Spleen (tissue), 11 donors: ENCODE data around the gene TMED7. TPM values are rescaled to one million over a fixed set of nuclear protein-coding genes. Genes with fewer than 3 reads are reported as not detected.

ENCODE experiments used
- DNase-seq: peaks from one replicate; pipeline ENCODE4 v3.0.0-alpha.2; 2020
- H3K27ac ChIP-seq, 8 donors: fragments of 200-600 bp; sonication (generic) in 7 of 8; 1 replicate in 4 of 8; 2 replicates in 4 of 8; pipeline versions ENCODE4 v1.5.0 to v1.8.0; 2016 to 2021; ENCODE audit warnings: inconsistent platforms in 4 of 8, mild to moderate bottlenecking in 4 of 8, moderate library complexity in 1 of 8
- H3K27me3 ChIP-seq, 7 donors: fragments of 200-600 bp; sonication (generic) in 6 of 7; replicated peaks in 1 of 7; 1 replicate in 4 of 7; 2 replicates in 3 of 7; pipeline versions ENCODE4 v1.5.0 to v1.8.0; 2016 to 2021; ENCODE audit warnings: inconsistent platforms in 3 of 7, mild to moderate bottlenecking in 1 of 7
- H3K36me3 ChIP-seq, 6 donors: fragments of 200-600 bp; sonication (generic) in 5 of 6; 1 replicate in 4 of 6; 2 replicates in 2 of 6; pipeline versions ENCODE4 v1.5.0 to v1.8.0; 2016 to 2021; ENCODE audit warnings: inconsistent platforms in 2 of 6
- H3K4me1 ChIP-seq, 6 donors: fragments of 200-600 bp; sonication (generic) in 5 of 6; 1 replicate in 3 of 6; 2 replicates in 3 of 6; pipeline versions ENCODE4 v1.5.0 to v1.8.0; 2016 to 2021; ENCODE audit warnings: inconsistent platforms in 3 of 6
- H3K4me3 ChIP-seq, 8 donors: fragments of 200-600 bp; sonication (generic) in 7 of 8; 1 replicate in 4 of 8; 2 replicates in 4 of 8; pipeline versions ENCODE4 v1.5.0 to v1.8.0; 2016 to 2021; ENCODE audit warnings: inconsistent platforms in 4 of 8, mild to moderate bottlenecking in 4 of 8, moderate library complexity in 2 of 8
- H3K9me3 ChIP-seq, 8 donors: fragments of 200-600 bp; sonication (generic) in 7 of 8; 1 replicate in 4 of 8; 2 replicates in 4 of 8; pipeline versions ENCODE4 v1.5.0 to v1.8.0; 2016 to 2021; ENCODE audit warnings: inconsistent platforms in 4 of 8
- POLR2A ChIP-seq, 3 donors: fragments of 450-650 bp; IDR thresholded peaks; one replicate each; pipeline ENCODE4 v1.5.1; 2017; ENCODE audit warnings: antibody characterized with exemption in 3 of 3, mild to moderate bottlenecking in 1 of 3
- POLR2AphosphoS5 ChIP-seq, 3 donors: sonication (generic); formaldehyde crosslinking; IDR thresholded peaks; one replicate each; pipeline ENCODE4 v1.5.1; 2017; ENCODE audit warnings: antibody characterized with exemption in 3 of 3
- WGBS, 5 donors: extraction: QIAGEN DNeasy Blood & Tissue Kit in 3 of 5; methylation state at CpG; one replicate each; pipeline versions ENCODE4 v1.1.5 to v1.1.7; 2013 to 2018; 5-methylcytosine and 5-hydroxymethylcytosine counted together
- intact Hi-C: fragments of 100-400 bp; cut with DNase I; formaldehyde crosslinking; loops from one replicate; pipeline ENCODE4 v1.15.0; 2023; ENCODE audit warnings: low total_unique reads
- polyA plus RNA-seq, 3 donors: library from polyadenylated mRNA; stranded (reverse); fragments of 200-250 nt; gene quantifications; one replicate each; pipeline ENCODE4 v1.2.1, GENCODE V29; 2013
- total RNA-seq, 7 donors: library from RNA; depleted of rRNA in 3 of 7; stranded (reverse); fragments of >200 nt in 3 of 7; fragmentation: NEBNext Ultra II Directional in 4 of 7; extraction: Animal tissue kit (Norgen Biotek cat#: 25700) in 4 of 7; gene quantifications; one replicate each; pipeline versions ENCODE4 v1.1.0 to v1.2.1, GENCODE V29; 2016 to 2021
- TF ChIP-seq, protein P1 (sequence below), 11 experiments: fragments of 200-600 bp in 7 of 11; fragments of 450-650 bp in 4 of 11; sonication (generic) in 4 of 11; IDR thresholded peaks in 8 of 11; conservative IDR thresholded peaks in 3 of 11; 1 replicate in 7 of 11; 2 replicates in 4 of 11; pipeline versions ENCODE4 v1.4.0 to v1.8.0; 2016 to 2021; ENCODE audit warnings: antibody characterized with exemption in 11 of 11, inconsistent platforms in 4 of 11, mild to moderate bottlenecking in 1 of 11
- donor health status: healthy with polysubstance abuse.
- donor health status: DM: no; HTN: no; CAD: no; lungs with moderate emphysema.
- donor health status: DM: no; HTN: no; CAD: no.
- donor health status: Bipolar disorder and iron deficiency.
- donor health status: healthy.
- donor health status: DM: no; HTN: no; CAD: no.
- donor health status: DM: yes; HTN: yes; CAD: no.

The TMED7 gene
- total and polyA plus RNA-seq, 10 donors, result 8.4 to 70.9 (median 64.6) TPM

DNA sequence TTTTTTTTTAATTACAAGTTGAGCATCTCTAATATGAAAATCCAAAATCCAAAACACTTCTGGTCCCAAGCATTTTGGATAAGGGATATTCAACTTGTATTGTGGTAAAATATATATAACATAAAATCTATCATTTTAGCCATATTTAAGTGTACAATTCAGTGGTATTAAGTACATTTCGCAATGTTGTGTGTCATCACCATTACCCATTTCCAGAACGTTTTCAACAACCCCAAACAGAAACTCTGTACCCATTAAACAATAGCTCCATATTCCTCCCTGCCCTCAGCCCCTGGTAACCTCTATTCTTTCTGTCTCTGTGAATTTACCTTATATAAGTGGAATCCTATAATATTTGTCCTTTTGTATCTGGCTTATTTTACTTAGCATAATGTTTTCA lies 48.5 kb downstream of the TMED7 start:
- H3K27me3 ChIP-seq, result no peaks in the 10 kb centered on the region
- H3K9me3 ChIP-seq, result no peaks in the 10 kb centered on the region
- H3K4me1 ChIP-seq, result peaks cover 0 to 23% (median 0%) of the 10 kb centered on the region in 6 donors
- TF ChIP-seq POLR2AphosphoS5 (IDR thresholded peaks at IDR 0.05) (no peak), POLR2A (IDR thresholded peaks at IDR 0.05) (no peak)
- TF ChIP-seq, protein P1, sequence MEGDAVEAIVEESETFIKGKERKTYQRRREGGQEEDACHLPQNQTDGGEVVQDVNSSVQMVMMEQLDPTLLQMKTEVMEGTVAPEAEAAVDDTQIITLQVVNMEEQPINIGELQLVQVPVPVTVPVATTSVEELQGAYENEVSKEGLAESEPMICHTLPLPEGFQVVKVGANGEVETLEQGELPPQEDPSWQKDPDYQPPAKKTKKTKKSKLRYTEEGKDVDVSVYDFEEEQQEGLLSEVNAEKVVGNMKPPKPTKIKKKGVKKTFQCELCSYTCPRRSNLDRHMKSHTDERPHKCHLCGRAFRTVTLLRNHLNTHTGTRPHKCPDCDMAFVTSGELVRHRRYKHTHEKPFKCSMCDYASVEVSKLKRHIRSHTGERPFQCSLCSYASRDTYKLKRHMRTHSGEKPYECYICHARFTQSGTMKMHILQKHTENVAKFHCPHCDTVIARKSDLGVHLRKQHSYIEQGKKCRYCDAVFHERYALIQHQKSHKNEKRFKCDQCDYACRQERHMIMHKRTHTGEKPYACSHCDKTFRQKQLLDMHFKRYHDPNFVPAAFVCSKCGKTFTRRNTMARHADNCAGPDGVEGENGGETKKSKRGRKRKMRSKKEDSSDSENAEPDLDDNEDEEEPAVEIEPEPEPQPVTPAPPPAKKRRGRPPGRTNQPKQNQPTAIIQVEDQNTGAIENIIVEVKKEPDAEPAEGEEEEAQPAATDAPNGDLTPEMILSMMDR (IDR thresholded peaks at IDR 0.05 in 8 of 11, conservative IDR thresholded peaks at IDR 0.05 in 3 of 11), result no peak
- H3K27ac ChIP-seq, result no peak overlapping the region
- no peak overlapping the region for H3K4me3 ChIP-seq
- H3K36me3 ChIP-seq, result peaks cover 0 to 14% (median 0%) of the 10 kb centered on the region in 6 donors
- WGBS, 5 donors, result 65 to 93% (median 71%) methylated on average over 2 of the region's 2 CpGs
- DNase-seq, result no peak
- intact Hi-C loops, result no loop called here

DNA sequence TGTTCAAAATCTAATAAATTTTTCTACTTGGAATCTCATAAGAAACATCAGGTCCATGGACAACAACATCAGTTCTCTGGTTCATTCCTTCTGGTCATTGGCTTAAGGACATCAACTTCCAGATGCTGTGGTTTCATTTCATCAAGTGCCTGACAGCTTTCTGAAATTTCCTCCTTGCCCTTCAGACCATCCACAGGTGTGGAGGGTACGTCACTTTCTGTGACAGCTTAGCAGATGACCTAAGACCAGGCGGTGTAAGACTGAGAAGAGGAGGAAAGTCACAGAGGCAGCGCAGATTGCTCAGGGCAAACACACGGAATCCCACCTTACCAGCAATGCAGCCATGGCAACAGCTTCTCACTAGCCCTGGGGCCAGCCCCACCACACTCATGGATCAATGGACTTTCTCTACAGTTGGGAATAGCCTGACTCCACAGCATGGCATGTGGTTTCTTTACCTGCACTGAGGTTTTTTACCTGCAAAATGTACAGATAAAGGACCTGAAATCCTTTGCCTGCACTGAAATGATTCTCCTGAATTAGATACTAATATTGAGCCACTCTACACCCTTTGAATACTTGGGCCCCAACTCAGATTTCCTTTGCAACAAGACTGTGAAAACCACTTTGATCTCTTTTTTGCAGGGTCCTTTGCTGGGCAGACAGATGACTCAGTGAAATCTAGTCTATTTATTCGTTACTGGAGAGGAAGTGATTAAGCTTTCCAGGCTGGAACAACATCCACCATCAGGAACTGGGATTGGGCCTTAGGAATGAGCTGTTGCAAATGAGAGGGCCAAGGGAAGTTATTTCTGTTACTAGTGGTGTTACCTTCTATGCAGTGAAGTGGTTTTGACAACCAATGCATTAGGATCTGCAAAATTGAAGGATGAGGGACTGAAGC lies 50.4 kb downstream of the TMED7 start:
- Histone ChIP-seq H3K4me3 (no peak overlapping the region), H3K9me3 (no peaks in the 10 kb centered on the region), H3K27ac (no peak overlapping the region), H3K36me3 (peaks cover 0 to 4% (median 0%) of the 10 kb centered on the region in 6 donors), H3K4me1 (peaks cover 0 to 23% (median 0%) of the 10 kb centered on the region in 6 donors), H3K27me3 (no peaks in the 10 kb centered on the region)
- WGBS, 5 donors, result 68 to 79% (median 72%) methylated on average over 5 of the region's 5 CpGs
- intact Hi-C loops, result no loop called here
- no peak for TF ChIP-seq POLR2AphosphoS5 (IDR thresholded peaks at IDR 0.05)
- TF ChIP-seq, protein P1 (IDR thresholded peaks at IDR 0.05 in 8 of 11, conservative IDR thresholded peaks at IDR 0.05 in 3 of 11), result no peak
- DNase-seq, result no peak

DNA sequence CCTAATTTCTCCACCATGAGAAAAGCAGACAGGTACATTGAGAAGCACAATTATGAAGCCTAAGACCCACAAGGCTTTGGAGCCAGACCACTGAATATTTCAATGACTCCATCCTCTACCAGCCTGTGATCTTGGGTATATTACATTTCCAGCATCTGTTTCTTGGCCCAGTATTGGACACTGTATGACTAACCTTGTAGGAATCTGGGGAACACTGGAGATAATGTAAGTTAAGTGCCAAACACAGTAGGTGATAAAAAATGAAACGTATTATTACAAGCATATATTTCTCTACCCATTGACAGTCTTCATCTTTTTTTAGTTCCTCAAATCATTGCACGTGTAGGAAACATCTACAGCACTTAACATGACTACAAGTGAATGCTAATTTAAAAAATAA lies 52.7 kb downstream of the TMED7 start:
- H3K9me3 ChIP-seq, result no peaks in the 10 kb centered on the region
- no peak overlapping the region for H3K4me3 ChIP-seq
- WGBS, 5 donors, result 71 to 82% (median 73%) methylated on average over 2 of the region's 2 CpGs
- H3K27ac ChIP-seq, result no peak overlapping the region
- H3K4me1 ChIP-seq, result peaks cover 0 to 7% (median 0%) of the 10 kb centered on the region in 6 donors
- DNase-seq, result no peak
- intact Hi-C loops, result loop anchor here (5.0 kb wide), 1 partner anchor 261 kb away; no protein-coding TSS in a partner anchor
- TF ChIP-seq POLR2A (IDR thresholded peaks at IDR 0.05), result no peak
- TF ChIP-seq POLR2AphosphoS5 (IDR thresholded peaks at IDR 0.05), result no peak
- TF ChIP-seq, protein P1 (IDR thresholded peaks at IDR 0.05 in 8 of 11, conservative IDR thresholded peaks at IDR 0.05 in 3 of 11), result no peak
- no peaks in the 10 kb centered on the region for H3K36me3 ChIP-seq
- no peaks in the 10 kb centered on the region for H3K27me3 ChIP-seq

DNA sequence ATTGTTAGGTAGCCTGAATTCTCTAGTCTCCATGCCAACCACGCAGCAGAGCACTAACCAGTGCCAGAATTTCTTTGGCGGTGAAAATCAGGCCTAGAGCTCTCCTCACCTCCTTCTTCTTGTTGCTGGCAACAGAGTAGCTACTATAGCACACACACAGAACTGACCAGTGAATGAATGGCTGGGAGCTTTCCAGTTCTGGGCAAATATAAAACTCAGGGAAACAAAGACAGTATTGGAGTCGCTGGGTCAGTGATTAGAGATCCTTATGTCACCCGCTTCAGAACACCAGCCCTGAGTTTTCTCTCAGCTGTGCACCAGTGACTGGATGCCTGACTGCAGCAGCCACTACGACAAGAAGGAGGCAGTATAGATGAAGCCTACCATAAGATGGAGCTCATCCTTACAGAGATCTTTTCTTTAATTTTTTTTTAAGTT lies 54.4 kb downstream of the TMED7 start:
- intact Hi-C loops, result loop anchor here (5.0 kb wide), 1 partner anchor 259 kb away; no protein-coding TSS in a partner anchor

More for the DNA sequence above, 54.4 kb downstream of the TMED7 start:
- H3K4me3 ChIP-seq, result no peak overlapping the region
- no peak overlapping the region for H3K27ac ChIP-seq
- no peaks in the 10 kb centered on the region for H3K9me3 ChIP-seq
- TF ChIP-seq POLR2AphosphoS5 (IDR thresholded peaks at IDR 0.05) (no peak), POLR2A (IDR thresholded peaks at IDR 0.05) (no peak)
- TF ChIP-seq, protein P1 (IDR thresholded peaks at IDR 0.05 in 8 of 11, conservative IDR thresholded peaks at IDR 0.05 in 3 of 11), result no peak
- peaks cover 0 to 7% (median 0%) of the 10 kb centered on the region in 6 donors for H3K4me1 ChIP-seq
- no peaks in the 10 kb centered on the region for H3K36me3 ChIP-seq
- WGBS, 5 donors, result 87 to 95% (median 91%) methylated on average over 5 of the region's 5 CpGs
- no peaks in the 10 kb centered on the region for H3K27me3 ChIP-seq
- DNase-seq, result no peak
